KOPT-K1 (cell line): ENCODE results near the gene KIAA1328.

Experiments used
- H3K27ac ChIP-seq: fragments of 200-600 bp; sonication (generic); 2 replicates; pipeline ENCODE4 v1.5.1; 2016; ENCODE audit warnings: antibody characterized with exemption, mild to moderate bottlenecking, low read depth, low read length; ENCODE audit not compliant: poor library complexity, severe bottlenecking
- H3K36me3 ChIP-seq: fragments of 200-600 bp; sonication (generic); 2 replicates; pipeline ENCODE4 v1.5.1; 2017; ENCODE audit warnings: antibody characterized with exemption, mild to moderate bottlenecking, low read length, moderate library complexity; ENCODE audit not compliant: insufficient read depth
- H3K9me3 ChIP-seq: fragments of 200-600 bp; sonication (generic); 2 replicates; pipeline ENCODE4 v1.5.1; 2017; ENCODE audit warnings: antibody characterized with exemption, low read length, mild to moderate bottlenecking; ENCODE audit not compliant: insufficient read depth, poor library complexity, severe bottlenecking

KIAA1328 gene

DNA sequence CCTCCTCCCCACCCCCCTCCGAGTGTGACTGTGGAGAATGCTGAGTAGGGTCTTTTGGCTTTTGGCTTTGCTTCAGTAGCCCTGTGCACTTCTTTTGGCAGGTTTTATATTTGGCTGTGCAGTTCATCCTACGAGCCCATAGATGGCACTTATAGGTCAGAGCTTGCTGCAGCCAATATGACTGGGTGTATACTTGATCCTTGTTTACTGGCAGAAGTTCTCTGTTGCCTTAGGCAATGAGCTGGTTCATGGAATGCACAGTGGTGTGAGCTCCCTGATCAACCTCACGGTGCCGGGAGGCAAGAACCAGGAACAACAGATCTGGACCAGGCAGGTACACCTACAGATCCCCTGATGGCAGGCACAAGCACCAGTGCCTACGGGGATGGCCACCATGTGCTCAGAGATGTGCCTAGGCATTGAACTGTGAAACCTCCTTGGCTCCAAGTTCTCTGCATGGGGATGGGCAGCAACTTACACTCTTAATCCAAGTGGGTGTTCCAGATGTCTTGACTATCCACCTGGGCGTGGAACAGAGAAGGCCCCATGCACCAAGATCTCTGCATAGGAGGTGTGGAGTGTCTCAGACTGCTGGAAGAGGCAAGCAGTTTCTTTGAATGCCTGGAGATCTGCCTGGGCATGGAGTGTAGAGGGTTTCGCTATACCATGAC is 190.4 kb downstream of the KIAA1328 start:
- no peak overlapping the region for H3K27ac ChIP-seq
- peaks cover 11% of the 10 kb centered on the region for H3K9me3 ChIP-seq
- H3K36me3 ChIP-seq: no peaks in the 10 kb centered on the region

DNA sequence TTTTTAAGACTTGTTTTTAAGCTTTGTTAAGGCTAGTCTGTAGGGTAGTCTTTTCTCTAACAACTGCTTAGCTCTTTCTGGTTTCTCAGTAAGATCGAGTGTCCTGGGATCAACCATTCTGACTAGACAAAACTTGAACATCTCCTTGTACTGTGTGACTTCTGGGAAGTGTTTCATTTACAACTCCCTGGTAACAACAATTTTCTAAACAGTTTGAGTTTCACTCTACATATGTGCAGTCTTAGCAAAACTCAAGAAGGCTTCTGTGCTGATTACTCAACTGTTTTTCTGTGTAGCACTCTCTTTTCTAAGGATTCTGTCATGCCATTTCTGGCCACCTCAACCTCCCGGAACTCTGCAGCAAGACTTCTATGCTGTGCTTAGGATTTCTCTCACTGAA is 204.5 kb downstream of the KIAA1328 start:
- H3K36me3 ChIP-seq: no peaks in the 10 kb centered on the region
- H3K27ac ChIP-seq: no peak overlapping the region
- H3K9me3 ChIP-seq: peaks cover 4% of the 10 kb centered on the region

DNA sequence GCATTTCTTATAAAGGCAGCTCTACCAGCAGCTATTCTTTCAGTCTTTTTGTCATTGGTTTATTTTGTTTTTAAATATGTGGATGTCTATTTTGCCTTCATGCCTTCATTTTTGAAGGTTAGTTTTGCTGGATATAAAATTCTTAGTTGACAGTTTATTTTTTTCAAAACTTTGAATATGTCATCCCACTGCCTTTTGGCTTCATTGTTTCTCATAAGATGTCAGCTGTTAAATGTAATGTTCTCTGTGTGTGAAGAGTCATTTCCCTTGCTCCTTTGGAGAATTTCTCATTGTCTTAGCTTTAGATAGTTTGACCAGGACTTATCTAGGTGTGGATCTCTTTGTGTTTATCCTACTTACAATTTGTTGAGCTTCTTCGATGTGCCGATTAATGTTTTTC is 213.5 kb downstream of the KIAA1328 start:
- Histone ChIP-seq H3K36me3 (no peaks in the 10 kb centered on the region), H3K27ac (no peak overlapping the region)

DNA sequence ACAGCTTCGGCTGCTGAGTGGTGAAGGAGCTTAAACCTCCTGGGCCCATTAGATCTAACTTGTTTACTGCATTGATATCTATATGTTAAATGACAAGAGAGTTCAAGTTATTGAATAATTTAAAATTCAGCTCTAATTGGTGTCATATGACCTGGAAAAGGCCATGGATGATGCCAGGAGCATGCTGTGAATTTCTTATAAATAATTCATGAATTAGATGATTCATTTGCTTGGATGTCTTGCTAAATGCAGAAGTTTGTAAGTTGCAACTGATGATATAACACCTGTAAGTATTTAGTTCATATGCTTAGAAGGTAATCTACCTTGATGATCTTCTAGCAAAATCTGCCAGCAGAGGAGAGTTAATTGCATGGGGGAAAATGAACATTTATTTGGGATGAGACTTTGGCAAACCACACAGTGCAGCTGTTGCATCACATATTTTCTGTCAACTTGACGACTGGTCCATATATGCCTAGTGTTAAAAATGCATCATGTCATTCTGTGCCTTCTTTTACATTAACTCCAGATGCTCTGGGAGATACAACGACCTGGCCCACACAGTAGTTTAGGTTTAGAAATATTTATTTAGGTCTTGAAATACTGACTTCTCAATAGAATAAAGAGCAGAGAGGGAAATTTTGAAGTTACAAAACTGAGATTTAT is 226.3 kb downstream of the KIAA1328 start:
- Histone ChIP-seq H3K27ac (no peak overlapping the region), H3K9me3 (no peaks in the 10 kb centered on the region), H3K36me3 (no peaks in the 10 kb centered on the region)

More for the DNA sequence above, 213.5 kb downstream of the KIAA1328 start:
- H3K9me3 ChIP-seq: peaks cover 25% of the 10 kb centered on the region

DNA sequence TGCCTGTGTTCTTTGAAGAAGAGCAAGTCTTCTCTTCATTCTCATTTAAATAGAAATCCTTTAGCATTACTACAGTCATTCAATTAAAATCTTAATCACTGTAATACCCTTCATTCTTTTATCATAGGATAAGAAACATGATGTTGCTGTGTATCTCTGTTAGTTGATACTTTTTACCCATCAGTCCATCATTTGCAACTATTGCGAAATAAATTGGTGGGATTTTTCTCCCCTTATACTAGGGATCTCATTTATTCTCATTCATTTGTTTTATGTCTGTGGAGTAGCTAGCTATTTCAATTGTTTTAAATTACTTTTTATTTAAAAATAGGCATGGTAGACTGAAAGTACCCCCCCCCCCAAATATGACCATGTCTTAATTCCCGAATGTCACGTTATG is 235.3 kb downstream of the KIAA1328 start:
- no peak overlapping the region for H3K27ac ChIP-seq
- H3K36me3 ChIP-seq: no peaks in the 10 kb centered on the region
- H3K9me3 ChIP-seq: no peaks in the 10 kb centered on the region

DNA sequence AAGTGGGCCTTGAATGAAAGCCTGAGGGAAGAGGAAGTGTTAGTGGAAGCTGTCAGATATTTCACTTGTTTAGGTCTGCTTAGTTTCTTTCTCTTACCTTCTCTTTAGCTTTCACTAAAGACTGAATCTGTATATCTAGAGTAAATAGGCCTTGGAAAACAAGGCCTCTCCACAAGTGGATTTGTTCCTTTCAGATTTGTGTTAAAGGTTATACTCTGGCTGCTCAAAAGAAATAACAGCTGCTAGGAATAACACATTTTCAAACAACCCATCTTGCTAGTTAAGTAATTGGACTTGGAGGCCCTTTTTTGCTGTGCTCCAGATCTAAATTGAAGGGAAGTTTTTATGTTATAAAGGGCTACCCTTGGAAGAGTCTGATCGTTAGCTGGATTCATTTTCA is 236.3 kb downstream of the KIAA1328 start:
- Histone ChIP-seq H3K9me3 (no peaks in the 10 kb centered on the region), H3K36me3 (no peaks in the 10 kb centered on the region), H3K27ac (no peak overlapping the region)

DNA sequence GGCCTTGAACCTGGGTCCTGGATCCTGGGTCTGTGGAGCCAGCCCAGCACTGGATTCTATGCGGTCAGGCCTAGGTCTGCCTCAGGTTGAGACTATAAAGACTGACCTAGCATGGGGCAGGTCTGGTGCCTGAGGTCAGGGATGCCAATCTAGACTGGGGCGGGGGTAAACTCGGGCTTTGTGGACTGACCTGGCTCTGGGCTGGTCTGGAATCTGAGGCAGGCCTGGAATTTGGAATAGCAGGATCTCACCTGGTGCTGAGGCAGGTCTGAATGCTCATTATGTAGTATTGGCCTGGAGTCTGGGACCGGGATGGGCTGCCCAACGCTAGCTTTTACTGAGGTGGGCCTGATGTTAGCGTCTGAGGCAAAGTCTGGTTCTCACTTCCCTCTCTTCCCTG is 256.0 kb downstream of the KIAA1328 start:
- Histone ChIP-seq H3K36me3 (no peaks in the 10 kb centered on the region), H3K27ac (no peak overlapping the region), H3K9me3 (no peaks in the 10 kb centered on the region)

DNA sequence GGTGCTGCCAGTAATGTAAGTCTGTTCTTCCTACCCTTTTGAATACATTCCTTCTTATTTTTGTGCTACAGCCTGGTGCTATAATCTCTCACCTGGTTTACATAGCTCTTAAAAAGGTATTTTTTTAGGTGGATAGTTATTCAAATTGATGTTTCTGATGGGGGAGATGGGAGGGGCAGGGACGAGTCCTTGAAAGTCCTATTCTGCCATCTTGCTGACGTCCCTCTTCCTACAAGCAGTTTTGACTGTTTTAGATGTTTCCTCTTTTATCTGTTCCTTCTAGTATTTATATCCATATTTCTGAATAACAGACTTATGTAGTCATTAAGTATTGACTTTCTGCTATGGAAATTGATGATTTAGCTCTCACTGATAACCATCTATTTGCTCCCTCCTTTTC is 256.4 kb downstream of the KIAA1328 start:
- H3K36me3 ChIP-seq: no peaks in the 10 kb centered on the region
- H3K9me3 ChIP-seq: no peaks in the 10 kb centered on the region
- H3K27ac ChIP-seq: no peak overlapping the region

DNA sequence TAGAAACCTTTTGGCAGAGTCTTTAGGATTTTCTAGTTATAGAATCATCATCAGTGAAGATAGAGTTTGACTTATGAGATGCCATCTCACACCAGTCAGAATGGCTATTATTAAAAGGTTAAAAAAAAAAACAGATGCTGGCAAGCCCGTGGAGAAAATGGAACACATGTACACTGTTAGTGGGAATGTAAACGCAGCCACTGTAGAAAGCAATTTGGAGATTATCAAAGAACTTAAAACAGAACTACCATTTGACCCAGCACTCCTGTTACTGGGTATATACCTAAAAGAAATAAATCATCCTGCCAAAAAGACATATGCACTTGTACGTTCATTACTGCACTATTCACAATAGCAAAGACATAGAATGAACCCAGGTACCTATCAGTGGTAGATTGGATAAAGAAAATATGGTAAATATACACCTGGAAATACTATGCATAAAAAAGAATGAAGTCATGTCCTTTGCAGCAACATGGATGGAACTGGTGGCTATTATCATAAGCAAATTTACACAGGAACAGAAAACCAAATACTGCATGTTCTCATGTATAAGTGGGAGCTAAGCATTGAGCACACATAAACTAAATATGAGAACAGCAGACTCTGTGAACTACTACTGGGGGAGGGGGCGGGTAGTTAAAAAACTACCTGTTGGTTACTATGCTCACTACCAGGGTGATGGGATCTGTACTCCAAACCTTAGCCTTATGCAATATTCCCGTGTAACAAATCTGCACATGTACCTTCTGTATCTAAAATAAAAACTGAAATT is 279.0 kb downstream of the KIAA1328 start:
- no peaks in the 10 kb centered on the region for H3K36me3 ChIP-seq
- no peak overlapping the region for H3K27ac ChIP-seq
- H3K9me3 ChIP-seq: no peaks in the 10 kb centered on the region

DNA sequence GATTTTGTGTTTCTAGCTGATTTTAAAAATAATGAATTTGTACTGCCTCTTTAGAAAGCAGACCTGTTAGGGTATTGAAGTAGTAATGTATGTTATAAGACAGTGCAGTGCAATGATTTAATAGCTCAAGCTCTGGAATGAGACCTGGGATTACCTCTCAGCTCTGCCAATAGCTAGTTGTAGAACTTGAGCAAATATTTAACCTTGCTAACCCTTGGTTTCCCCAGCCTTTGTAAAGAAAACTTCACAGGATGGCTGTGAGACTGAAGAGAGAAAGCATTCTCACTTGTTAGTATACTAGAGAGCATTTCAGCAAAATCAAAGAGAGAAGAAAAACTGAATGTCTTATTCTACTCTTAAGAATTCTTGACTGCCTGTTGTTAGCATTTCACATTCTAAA is 293.9 kb downstream of the KIAA1328 start:
- Histone ChIP-seq H3K27ac (no peak overlapping the region), H3K9me3 (no peaks in the 10 kb centered on the region), H3K36me3 (no peaks in the 10 kb centered on the region)

DNA sequence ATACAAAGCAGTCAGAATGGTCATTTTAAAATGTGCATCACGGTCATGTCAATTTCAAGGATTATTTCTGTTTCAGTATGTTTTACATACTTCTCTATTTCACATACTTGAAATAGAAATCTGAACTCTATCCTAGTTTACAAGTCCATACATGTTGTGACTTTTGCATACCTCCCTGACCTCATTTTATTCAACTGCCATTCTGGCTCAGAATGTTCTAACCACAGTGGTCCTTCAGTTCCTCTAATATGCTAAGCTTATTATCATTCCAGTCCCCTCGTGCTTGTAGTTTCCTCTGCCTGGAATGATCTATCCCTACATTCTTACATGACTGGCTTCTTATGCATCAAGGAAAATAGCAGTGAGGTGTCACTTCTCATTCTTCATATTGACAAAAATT is 295.6 kb downstream of the KIAA1328 start:
- Histone ChIP-seq H3K27ac (no peak overlapping the region), H3K36me3 (no peaks in the 10 kb centered on the region), H3K9me3 (no peaks in the 10 kb centered on the region)

DNA sequence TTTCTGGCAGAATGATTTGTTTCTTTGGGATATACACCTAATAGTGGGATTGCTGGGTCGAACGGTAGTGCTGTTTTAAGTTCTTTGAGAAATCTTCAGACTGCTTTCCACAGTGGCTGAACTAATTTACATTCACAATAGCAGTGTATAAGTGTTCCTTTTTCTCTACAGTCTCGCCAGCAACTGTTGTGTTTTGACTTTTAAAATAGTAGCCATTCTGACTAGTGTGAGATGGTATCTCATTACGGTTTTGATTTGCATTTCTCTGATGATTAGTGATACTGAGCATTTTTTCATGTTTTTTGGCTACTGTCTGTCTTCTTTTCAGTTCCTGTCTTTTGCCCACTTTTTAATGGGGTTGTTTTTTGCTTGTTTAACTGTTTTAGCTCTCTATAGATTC is 306.2 kb downstream of the KIAA1328 start:
- H3K27ac ChIP-seq: no peak overlapping the region
- no peaks in the 10 kb centered on the region for H3K9me3 ChIP-seq
- H3K36me3 ChIP-seq: no peaks in the 10 kb centered on the region

DNA sequence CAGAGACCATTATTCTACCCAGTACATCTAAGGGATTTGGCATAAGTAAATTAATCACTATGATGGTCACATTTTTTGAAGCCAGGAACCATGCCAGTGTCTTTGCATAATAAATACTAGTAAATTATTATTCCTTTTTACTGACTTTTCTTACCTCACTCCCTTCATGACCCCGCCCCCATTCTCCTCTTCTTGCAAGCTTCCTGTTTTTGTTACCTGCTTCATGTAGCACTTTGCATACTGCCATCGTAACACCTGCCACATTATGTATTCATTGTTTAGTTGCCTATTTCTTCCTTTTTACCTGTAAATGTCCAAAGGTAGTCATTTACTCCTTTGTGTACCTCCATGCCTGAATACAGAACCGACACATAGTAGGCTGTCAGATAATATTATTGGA is 309.5 kb downstream of the KIAA1328 start:
- Histone ChIP-seq H3K36me3 (no peaks in the 10 kb centered on the region), H3K9me3 (no peaks in the 10 kb centered on the region), H3K27ac (no peak overlapping the region)

DNA sequence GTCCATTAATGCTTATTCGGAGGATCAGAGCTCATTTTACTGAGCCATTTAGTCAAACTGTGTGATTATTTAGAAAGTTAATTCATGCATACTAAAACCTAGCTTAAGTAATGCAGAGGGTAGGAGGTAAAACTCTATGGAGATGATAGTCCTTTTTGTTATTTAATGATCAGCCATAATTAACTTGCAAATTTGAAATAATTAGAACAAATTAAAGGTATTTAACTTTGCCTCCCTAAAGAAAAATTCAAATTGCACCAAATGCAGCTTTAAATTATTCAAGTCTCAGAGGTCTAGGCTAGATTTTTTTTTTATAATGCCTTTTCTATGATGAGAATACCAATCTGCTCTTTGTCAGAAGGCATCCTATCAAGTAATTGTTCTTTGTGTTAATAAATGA is 310.9 kb downstream of the KIAA1328 start:
- no peaks in the 10 kb centered on the region for H3K9me3 ChIP-seq
- H3K36me3 ChIP-seq: no peaks in the 10 kb centered on the region
- no peak overlapping the region for H3K27ac ChIP-seq

DNA sequence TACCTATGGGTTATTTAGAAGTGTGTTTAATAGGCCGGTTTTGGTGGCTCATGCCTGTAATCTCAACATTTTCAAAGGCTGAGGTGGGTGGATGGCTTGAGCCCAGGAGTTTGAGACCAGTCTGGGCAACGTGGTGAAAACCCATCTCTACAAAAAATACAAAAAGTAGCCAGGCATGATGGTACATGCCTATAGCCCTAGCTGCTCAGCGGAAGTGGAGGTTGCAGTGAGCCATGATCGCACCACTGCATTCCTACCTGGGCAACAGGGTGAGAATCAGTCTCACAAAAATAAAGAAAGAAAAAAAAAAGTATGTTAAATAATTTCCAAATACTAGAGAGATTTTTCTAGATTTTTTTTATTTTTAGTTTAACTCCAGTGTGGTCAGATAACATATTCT is 316.0 kb downstream of the KIAA1328 start:
- no peaks in the 10 kb centered on the region for H3K36me3 ChIP-seq
- H3K27ac ChIP-seq: no peak overlapping the region
- H3K9me3 ChIP-seq: no peaks in the 10 kb centered on the region
